C4-2B (cell line): ENCODE data around the gene MTRF1.

Experiments
- H3K27ac ChIP-seq: fragments of 450-650 bp; 2 replicates; pipeline ENCODE4 v1.5.1; 2017
- CTCF ChIP-seq: fragments of 450-650 bp; conservative IDR thresholded peaks from 2 replicates; pipeline ENCODE4 v1.5.1; 2017; ENCODE audit warnings: mild to moderate bottlenecking
- ZFX ChIP-seq: fragments of 450-650 bp; IDR thresholded peaks from 2 replicates; pipeline ENCODE4 v1.6.1; 2017

The MTRF1 gene

DNA sequence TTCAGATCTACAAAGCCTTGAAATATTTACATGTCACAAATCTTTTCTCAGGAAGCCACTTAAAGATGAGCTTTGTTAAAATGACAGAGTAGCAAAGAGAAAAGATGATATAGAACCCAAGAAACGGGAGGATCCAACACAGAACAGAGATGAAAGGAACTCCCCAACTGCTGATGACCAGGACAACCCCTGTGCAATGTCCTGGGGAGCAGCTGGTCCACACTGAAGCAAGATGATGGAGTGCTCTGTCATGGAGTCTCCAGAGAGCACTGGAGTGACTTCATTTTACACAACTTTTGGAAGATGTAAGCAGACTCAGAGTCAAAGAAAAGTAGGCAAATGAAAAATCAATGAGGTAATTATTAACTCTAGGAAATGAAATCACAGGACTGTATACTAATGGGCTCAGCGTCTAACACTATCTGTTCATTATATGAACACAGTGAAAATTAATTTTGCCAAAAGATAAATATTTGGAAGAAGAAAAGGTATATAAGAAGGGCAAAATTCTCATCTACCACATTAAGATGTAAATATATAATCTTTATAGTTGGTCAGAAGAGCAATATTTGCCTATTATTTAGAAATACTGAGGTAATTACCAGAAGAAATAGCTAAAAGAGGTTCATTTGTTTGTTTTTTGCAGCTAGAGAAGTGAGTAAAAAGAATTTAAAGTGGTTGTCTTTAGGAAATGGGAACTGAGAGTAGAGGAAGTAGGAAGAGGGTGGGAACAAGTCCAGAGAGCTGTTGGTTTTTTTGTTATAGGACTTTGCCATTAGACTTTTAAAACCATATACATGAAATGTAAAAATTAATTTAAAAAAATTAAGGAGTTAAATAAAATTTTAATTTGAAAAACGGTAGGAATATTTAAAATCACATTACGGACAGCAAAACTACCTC lies 30.5 kb downstream of the MTRF1 start:
- TF ChIP-seq CTCF = no peak
- TF ChIP-seq ZFX = no peak
- H3K27ac ChIP-seq = no peak overlapping the region

GRCh38 chr13:41231786-41232185 lies 31.6 kb downstream of the MTRF1 start:
- TF ChIP-seq CTCF (no peak), ZFX (no peak)
- no peak overlapping the region for H3K27ac ChIP-seq

- H3K27ac ChIP-seq = no peak overlapping the region
- TF ChIP-seq CTCF (no peak), ZFX (no peak)
Observed at GRCh38 chr13:41231025-41231677, 32.2 kb downstream of the MTRF1 start.

- no peak overlapping the region for H3K27ac ChIP-seq
- no peak for TF ChIP-seq ZFX
- no peak for TF ChIP-seq CTCF
Observed at GRCh38 chr13:41229356-41229755, 34.0 kb downstream of the MTRF1 start.

DNA sequence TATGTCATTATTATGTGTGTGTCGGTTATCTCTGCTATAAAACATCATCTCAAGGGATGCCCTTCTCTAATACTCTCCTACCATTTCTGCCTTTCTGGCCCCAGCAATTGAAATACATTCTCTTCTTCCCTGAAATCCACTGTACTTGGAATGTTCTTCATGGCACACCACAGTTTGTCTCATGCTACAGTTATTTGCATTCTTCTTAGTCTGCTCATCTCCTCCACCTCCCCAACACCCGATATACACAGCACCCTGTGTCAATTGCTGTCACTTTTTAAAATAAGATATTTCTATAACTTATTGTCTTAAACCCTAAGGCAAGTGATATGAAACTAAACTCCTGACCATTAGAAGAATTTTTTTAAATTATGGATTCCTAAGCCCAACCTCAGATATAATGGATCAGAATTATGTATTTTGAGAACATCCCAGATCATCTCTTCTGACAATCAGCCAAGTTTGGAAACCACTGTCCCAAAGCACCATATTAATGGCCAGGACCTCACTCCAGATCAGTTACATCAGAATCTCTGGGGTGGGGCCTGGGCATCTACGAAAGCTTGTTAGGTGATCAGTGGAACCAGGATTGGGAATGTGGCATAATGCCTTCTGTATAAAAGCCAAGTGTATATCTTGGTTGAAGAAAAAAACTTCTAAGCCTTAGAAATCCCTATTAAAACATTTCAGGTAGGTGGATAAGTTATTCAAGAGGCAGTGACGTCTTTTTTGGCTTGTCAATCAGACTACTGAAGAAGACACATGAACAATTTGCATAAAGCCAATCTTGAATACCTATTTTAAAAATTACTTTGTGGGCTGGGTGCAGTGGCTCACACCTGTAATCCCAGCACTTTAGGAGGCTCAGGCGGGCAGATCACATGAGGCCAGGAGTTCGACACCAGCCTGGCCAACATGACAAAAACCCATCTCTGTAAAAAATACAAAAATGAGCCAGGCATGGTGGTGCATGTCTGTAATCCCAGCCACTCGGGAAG lies 39.0 kb downstream of the MTRF1 start:
- H3K27ac ChIP-seq = no peak overlapping the region

GRCh38 chr13:41222259-41222852 lies 41.0 kb downstream of the MTRF1 start:
- no peak overlapping the region for H3K27ac ChIP-seq
- TF ChIP-seq ZFX (no peak), CTCF (peak; percentile 77)

More for the DNA sequence above, 39.0 kb downstream of the MTRF1 start:
- no peak for TF ChIP-seq CTCF
- no peak for TF ChIP-seq ZFX
